Measurements from ENCODE around the gene SPTLC3. TPM values are rescaled to one million over a fixed set of nuclear protein-coding genes. Genes with fewer than 3 reads are reported as not detected.

The SPTLC3 gene
- polyA plus RNA-seq, 1 donor = 42.0 TPM

GRCh38 chr20:12984069-12984765 is 24.6 kb upstream of the SPTLC3 start:
- peaks cover 18% of the 10 kb centered on the region for H3K4me1 ChIP-seq (ENCODE audit: control insufficient read depth, insufficient read depth, low read length)
- H3K9me3 ChIP-seq (ENCODE audit: control insufficient read depth, low read depth, low read length) = no peaks in the 10 kb centered on the region
- no peaks in the 10 kb centered on the region for H3K27me3 ChIP-seq (ENCODE audit: control insufficient read depth, insufficient read depth, low read length)
- no CpG with 5 or more reads among the region's 2 CpGs for WGBS (ENCODE audit: insufficient coverage, low lambda C conversion rate)
- DNase-seq = peak; percentile 39 to 57
- no peaks in the 10 kb centered on the region for H3K36me3 ChIP-seq (ENCODE audit: control insufficient read depth, insufficient read depth, low read length)
- peak overlapping the region; percentile 2 for H3K27ac ChIP-seq (ENCODE audit: low read length)
- H3K4me3 ChIP-seq (ENCODE audit: low read length) = no peak overlapping the region

DNA sequence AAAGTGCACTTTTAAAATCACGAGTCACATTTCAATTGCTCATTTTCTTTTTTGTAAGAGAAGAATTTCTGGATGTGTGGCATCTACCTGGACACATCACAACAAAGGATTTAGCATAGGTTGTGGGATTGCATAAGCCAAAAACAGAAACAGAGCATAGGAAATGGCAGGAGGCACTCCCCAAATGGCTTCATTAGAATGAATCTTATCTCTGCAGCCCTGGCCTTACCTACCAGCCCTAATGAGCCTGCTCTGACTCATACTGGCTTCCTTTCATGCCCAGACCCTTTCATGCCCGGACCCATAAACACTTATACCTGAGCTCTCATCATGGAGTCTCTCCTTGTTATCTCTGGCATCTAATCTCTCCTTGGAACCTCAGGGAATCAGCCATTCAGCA is 23.9 kb upstream of the SPTLC3 start:
- 80% methylated on average over 2 of the region's 2 CpGs for WGBS (ENCODE audit: insufficient coverage, low lambda C conversion rate)
- peak in 1 of 2 donors; percentile 24 for DNase-seq
- no peak overlapping the region for H3K4me3 ChIP-seq (ENCODE audit: low read length)
- peaks cover 18% of the 10 kb centered on the region for H3K4me1 ChIP-seq (ENCODE audit: control insufficient read depth, insufficient read depth, low read length)
- no peaks in the 10 kb centered on the region for H3K36me3 ChIP-seq (ENCODE audit: control insufficient read depth, insufficient read depth, low read length)
- no peaks in the 10 kb centered on the region for H3K9me3 ChIP-seq (ENCODE audit: control insufficient read depth, low read depth, low read length)
- H3K27ac ChIP-seq (ENCODE audit: low read length) = no peak overlapping the region
- no peaks in the 10 kb centered on the region for H3K27me3 ChIP-seq (ENCODE audit: control insufficient read depth, insufficient read depth, low read length)

DNA sequence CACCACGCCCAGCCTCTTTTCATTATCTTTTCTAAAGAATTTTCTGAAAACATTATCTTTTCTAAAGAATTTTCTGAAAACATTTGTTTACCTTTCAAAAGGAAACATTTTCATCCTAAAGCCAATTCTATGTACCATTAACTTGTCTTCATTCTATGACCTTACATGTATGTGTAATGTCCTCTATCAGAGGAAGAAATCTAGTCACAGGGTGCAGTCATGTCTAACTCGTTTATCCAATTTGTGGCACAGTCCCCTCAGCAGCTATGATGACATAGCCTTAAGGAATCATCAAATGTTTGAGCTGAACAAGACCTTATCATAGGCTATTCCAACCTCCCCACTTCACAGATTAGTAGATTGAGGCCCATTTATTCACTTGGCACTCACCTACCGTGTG is 21.5 kb upstream of the SPTLC3 start:
- no peak for DNase-seq
- Histone ChIP-seq H3K27me3 (ENCODE audit: control insufficient read depth, insufficient read depth, low read length) (no peaks in the 10 kb centered on the region), H3K4me1 (ENCODE audit: control insufficient read depth, insufficient read depth, low read length) (peaks cover 18% of the 10 kb centered on the region), H3K4me3 (ENCODE audit: low read length) (no peak overlapping the region), H3K27ac (ENCODE audit: low read length) (no peak overlapping the region), H3K9me3 (ENCODE audit: control insufficient read depth, low read depth, low read length) (no peaks in the 10 kb centered on the region), H3K36me3 (ENCODE audit: control insufficient read depth, insufficient read depth, low read length) (no peaks in the 10 kb centered on the region)
- WGBS (ENCODE audit: insufficient coverage, low lambda C conversion rate) = no CpG with 5 or more reads among the region's 3 CpGs

DNA sequence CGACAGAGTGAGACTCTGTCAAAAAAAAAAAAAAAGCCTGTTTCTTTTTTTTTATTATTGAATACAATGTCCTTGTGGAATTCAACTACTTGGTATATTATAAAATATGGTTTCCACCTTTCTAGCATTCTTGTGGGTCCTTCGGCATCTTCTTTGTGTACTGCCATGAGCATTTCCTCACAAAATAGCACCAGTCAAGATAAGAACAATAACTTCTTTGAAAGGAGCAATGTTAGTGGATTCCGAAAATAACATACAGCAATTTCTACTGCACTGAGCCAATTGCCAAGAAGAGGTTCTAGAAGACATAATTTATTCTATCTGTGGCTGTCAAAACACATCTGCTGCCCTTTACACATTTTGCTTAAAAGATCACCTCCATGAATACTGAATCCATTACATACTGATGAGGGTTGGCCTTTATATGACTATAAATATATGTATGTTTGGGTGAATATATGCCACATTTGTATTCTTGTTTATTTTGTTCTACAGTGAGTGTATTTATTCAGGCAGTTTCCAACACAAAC is 19.1 kb upstream of the SPTLC3 start:
- Histone ChIP-seq H3K36me3 (ENCODE audit: control insufficient read depth, insufficient read depth, low read length) (no peaks in the 10 kb centered on the region), H3K4me3 (ENCODE audit: low read length) (no peak overlapping the region), H3K27me3 (ENCODE audit: control insufficient read depth, insufficient read depth, low read length) (no peaks in the 10 kb centered on the region), H3K27ac (ENCODE audit: low read length) (no peak overlapping the region), H3K9me3 (ENCODE audit: control insufficient read depth, low read depth, low read length) (no peaks in the 10 kb centered on the region), H3K4me1 (ENCODE audit: control insufficient read depth, insufficient read depth, low read length) (peaks cover 6% of the 10 kb centered on the region)
- WGBS (ENCODE audit: insufficient coverage, low lambda C conversion rate) = no CpG with 5 or more reads among the region's 3 CpGs
- no peak for DNase-seq

DNA sequence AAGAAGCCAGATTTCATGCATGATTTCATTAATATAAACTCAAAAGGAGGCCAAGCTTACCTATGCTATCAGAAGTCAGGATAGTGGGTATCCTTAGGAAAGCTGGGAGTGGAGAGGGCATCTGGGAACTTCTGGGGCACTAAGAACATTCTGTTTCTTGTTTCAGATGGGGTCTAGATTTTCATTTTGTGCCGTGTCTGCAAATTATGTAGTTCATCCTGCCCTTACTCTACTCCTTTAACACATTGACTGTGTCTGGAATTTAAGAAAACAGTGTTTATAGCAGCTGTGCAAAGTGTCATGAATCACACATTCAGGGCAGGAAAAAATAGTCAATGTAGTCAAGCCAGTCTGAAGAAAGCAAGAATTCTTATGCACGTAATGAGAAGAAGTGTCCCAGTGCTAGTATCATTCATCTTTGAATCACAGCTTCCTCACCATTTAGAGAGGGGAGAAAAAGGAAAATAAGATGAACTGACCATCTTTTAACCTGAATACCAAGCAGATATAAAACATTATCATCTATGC is 11.6 kb upstream of the SPTLC3 start:
- Histone ChIP-seq H3K4me3 (ENCODE audit: low read length) (no peak overlapping the region), H3K9me3 (ENCODE audit: control insufficient read depth, low read depth, low read length) (no peaks in the 10 kb centered on the region), H3K36me3 (ENCODE audit: control insufficient read depth, insufficient read depth, low read length) (no peaks in the 10 kb centered on the region), H3K4me1 (ENCODE audit: control insufficient read depth, insufficient read depth, low read length) (peaks cover 10% of the 10 kb centered on the region), H3K27me3 (ENCODE audit: control insufficient read depth, insufficient read depth, low read length) (no peaks in the 10 kb centered on the region), H3K27ac (ENCODE audit: low read length) (no peak overlapping the region)
- 80% methylated on average over 1 of the region's 2 CpGs for WGBS (ENCODE audit: insufficient coverage, low lambda C conversion rate)
- no peak for DNase-seq

DNA sequence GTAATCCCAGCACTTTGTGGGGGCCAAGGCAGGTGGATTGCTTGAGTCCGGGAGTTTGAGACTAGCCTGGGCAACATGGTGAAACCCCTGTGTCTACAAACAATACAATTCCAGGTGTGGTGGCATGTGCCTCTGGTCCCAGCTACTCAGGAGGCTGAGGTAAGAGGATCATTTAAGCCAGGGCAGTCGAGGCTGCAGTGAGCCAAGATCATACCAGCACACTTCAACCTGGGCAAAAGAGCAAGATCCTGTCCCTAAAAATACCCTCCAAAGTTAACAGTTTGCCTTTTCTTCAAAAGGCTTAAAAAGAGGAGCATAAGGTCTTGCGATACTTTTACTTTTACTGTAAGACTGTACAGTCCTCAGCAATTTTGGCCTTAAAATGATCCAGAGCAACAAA is 10.7 kb upstream of the SPTLC3 start:
- H3K27ac ChIP-seq (ENCODE audit: low read length) = no peak overlapping the region
- peaks cover 10% of the 10 kb centered on the region for H3K4me1 ChIP-seq (ENCODE audit: control insufficient read depth, insufficient read depth, low read length)
- no peak overlapping the region for H3K4me3 ChIP-seq (ENCODE audit: low read length)
- H3K9me3 ChIP-seq (ENCODE audit: control insufficient read depth, low read depth, low read length) = no peaks in the 10 kb centered on the region
- no peak for DNase-seq
- H3K36me3 ChIP-seq (ENCODE audit: control insufficient read depth, insufficient read depth, low read length) = no peaks in the 10 kb centered on the region
- no peaks in the 10 kb centered on the region for H3K27me3 ChIP-seq (ENCODE audit: control insufficient read depth, insufficient read depth, low read length)
- no CpG with 5 or more reads among the region's 3 CpGs for WGBS (ENCODE audit: insufficient coverage, low lambda C conversion rate)

GRCh38 chr20:12999201-12999600 is 9.6 kb upstream of the SPTLC3 start:
- H3K9me3 ChIP-seq (ENCODE audit: control insufficient read depth, low read depth, low read length) = no peaks in the 10 kb centered on the region
- no peak overlapping the region for H3K4me3 ChIP-seq (ENCODE audit: low read length)
- peak overlapping the region; percentile 23 for H3K27ac ChIP-seq (ENCODE audit: low read length)
- H3K27me3 ChIP-seq (ENCODE audit: control insufficient read depth, insufficient read depth, low read length) = no peaks in the 10 kb centered on the region
- H3K36me3 ChIP-seq (ENCODE audit: control insufficient read depth, insufficient read depth, low read length) = no peaks in the 10 kb centered on the region
- 0% methylated on average over 1 of the region's 3 CpGs for WGBS (ENCODE audit: insufficient coverage, low lambda C conversion rate)
- H3K4me1 ChIP-seq (ENCODE audit: control insufficient read depth, insufficient read depth, low read length) = peaks cover 10% of the 10 kb centered on the region
- peak; percentile 22 to 71 for DNase-seq

DNA sequence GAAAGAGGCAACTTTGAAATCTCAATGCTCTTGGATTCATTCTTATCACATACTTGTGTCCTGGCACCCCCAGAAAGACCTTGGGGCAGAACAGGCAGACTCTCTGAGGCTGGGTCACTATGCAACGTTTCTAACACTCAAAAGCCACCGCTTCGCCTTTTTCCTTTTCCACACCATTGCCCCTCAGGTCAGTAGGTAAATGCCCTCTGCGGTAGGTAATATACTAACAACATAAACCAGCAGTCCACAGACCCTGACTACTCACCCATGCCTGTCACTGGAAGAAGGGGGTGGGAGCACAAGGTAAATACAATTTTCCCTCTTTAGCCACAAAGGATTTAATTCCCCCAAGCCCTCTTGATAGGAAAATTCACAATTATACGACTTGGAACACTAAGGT is 6.5 kb upstream of the SPTLC3 start:
- no CpG with 5 or more reads among the region's 5 CpGs for WGBS (ENCODE audit: insufficient coverage, low lambda C conversion rate)
- no peaks in the 10 kb centered on the region for H3K27me3 ChIP-seq (ENCODE audit: control insufficient read depth, insufficient read depth, low read length)
- no peak overlapping the region for H3K27ac ChIP-seq (ENCODE audit: low read length)
- peaks cover 10% of the 10 kb centered on the region for H3K4me1 ChIP-seq (ENCODE audit: control insufficient read depth, insufficient read depth, low read length)
- no peak overlapping the region for H3K4me3 ChIP-seq (ENCODE audit: low read length)
- H3K9me3 ChIP-seq (ENCODE audit: control insufficient read depth, low read depth, low read length) = no peaks in the 10 kb centered on the region
- no peak for DNase-seq
- no peaks in the 10 kb centered on the region for H3K36me3 ChIP-seq (ENCODE audit: control insufficient read depth, insufficient read depth, low read length)

DNA sequence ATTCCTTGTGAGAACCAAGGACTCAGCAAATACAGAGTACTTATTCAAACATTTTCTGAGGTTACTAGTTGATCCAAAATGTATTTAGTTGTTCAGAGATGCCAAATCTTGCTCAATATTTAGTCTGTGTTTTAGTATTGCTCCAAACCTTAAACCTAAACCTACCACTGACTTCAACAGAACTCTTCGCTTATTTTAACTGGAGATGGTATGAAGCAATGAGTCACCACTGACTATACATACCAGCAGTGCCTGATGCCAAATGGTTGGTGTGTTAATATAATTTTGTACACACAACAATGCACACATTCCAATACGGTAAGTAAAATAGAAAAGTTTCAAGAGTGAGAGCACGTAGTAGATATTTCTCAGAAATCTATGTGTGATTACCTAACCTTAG is 1.9 kb upstream of the SPTLC3 start:
- no peaks in the 10 kb centered on the region for H3K27me3 ChIP-seq (ENCODE audit: control insufficient read depth, insufficient read depth, low read length)
- no peak overlapping the region for H3K4me3 ChIP-seq (ENCODE audit: low read length)
- no peaks in the 10 kb centered on the region for H3K4me1 ChIP-seq (ENCODE audit: control insufficient read depth, insufficient read depth, low read length)
- H3K9me3 ChIP-seq (ENCODE audit: control insufficient read depth, low read depth, low read length) = no peaks in the 10 kb centered on the region
- no CpG with 5 or more reads among the region's 3 CpGs for WGBS (ENCODE audit: insufficient coverage, low lambda C conversion rate)
- no peak for DNase-seq
- no peak overlapping the region for H3K27ac ChIP-seq (ENCODE audit: low read length)
- H3K36me3 ChIP-seq (ENCODE audit: control insufficient read depth, insufficient read depth, low read length) = no peaks in the 10 kb centered on the region

DNA sequence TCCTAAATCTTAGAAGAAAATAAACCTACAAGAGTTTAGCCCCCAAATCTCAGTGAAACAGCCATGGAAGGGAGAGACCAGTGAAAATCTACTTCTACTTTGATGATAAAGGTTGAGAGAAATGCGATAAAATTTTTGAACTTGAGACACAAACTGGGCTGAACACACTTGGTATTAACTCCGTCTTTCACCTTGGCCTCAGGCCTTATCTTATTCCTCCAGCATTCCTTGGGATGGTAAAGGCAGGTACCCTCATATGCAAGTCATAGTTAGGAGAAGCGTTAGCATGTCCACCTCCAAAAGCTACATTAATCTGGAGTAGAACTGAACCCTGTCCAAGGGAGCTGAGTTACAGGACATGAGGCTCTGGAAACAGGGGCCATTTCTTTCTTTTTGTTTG is 1.2 kb upstream of the SPTLC3 start:
- 68% methylated on average over 2 of the region's 3 CpGs for WGBS (ENCODE audit: insufficient coverage, low lambda C conversion rate)
- DNase-seq = no peak
- H3K27me3 ChIP-seq (ENCODE audit: control insufficient read depth, insufficient read depth, low read length) = no peaks in the 10 kb centered on the region
- no peaks in the 10 kb centered on the region for H3K36me3 ChIP-seq (ENCODE audit: control insufficient read depth, insufficient read depth, low read length)
- no peaks in the 10 kb centered on the region for H3K9me3 ChIP-seq (ENCODE audit: control insufficient read depth, low read depth, low read length)
- H3K27ac ChIP-seq (ENCODE audit: low read length) = no peak overlapping the region
- no peak overlapping the region for H3K4me3 ChIP-seq (ENCODE audit: low read length)
- peaks cover 1% of the 10 kb centered on the region for H3K4me1 ChIP-seq (ENCODE audit: control insufficient read depth, insufficient read depth, low read length)

Data from large intestine (tissue), 3 donors.